Pancreas (tissue), 10 donors: ENCODE data around the gene TMEM214. TPM values are rescaled to one million over a fixed set of nuclear protein-coding genes. Genes with fewer than 3 reads are reported as not detected.

ENCODE experiments used
- ATAC-seq, 4 donors: fragments of 200-7000 bp; cut with Tn5 transposase; one replicate each; pipeline versions ENCODE4 v1.8.0 to v1.9.1; 2020; ENCODE audit warnings: mild to moderate bottlenecking in 4 of 4, moderate library complexity in 4 of 4
- DNase-seq, 6 donors: peaks; one replicate each; pipeline ENCODE4 v3.0.0-alpha.2; 2020
- FAIRE-seq: peaks from 2 replicates; lab custom pipeline; 2012; peaks lifted over from hg19 to GRCh38; lab: Jason Lieb, UNC
- H3K27ac ChIP-seq, 4 donors: fragments of 200-600 bp; sonication (generic); 1 replicate in 3 of 4; 2 replicates in 1 of 4; pipeline versions ENCODE4 v1.5.0 to v1.8.0; 2020
- H3K27me3 ChIP-seq, 4 donors: fragments of 200-600 bp; one replicate each; pipeline ENCODE4 v1.8.0; 2021
- H3K36me3 ChIP-seq, 3 donors: fragments of 200-600 bp; sonication (generic) in 1 of 3; one replicate each; pipeline versions ENCODE4 v1.5.0 to v1.8.0; 2020 to 2021
- H3K4me1 ChIP-seq, 3 donors: fragments of 200-600 bp; one replicate each; pipeline ENCODE4 v1.8.0; 2021
- H3K4me3 ChIP-seq, 4 donors: fragments of 200-600 bp; sonication (generic) in 2 of 4; one replicate each; pipeline versions ENCODE4 v1.5.0 to v1.8.0; 2020 to 2021
- H3K9me3 ChIP-seq, 4 donors: fragments of 200-600 bp; one replicate each; pipeline ENCODE4 v1.8.0; 2021
- WGBS, 2 donors: extraction: QIAGEN DNeasy Blood & Tissue Kit; methylation state at CpG; one replicate each; pipeline ENCODE4 v1.1.7; 2013; 5-methylcytosine and 5-hydroxymethylcytosine counted together
- intact Hi-C, 3 donors: fragments of 100-400 bp; cut with DNase I; formaldehyde crosslinking; loops; one replicate each; pipeline versions ENCODE4 v1.11.1 to v1.14.2; 2022
- polyA plus RNA-seq, 2 donors: library from polyadenylated mRNA; stranded (reverse); fragments of 200-250 nt; gene quantifications; one replicate each; pipeline ENCODE4 v1.2.3, GENCODE V29; 2013
- total RNA-seq, 6 donors: library from RNA; stranded (reverse); fragmentation: NEBNext Ultra II Directional in 4 of 6; extraction: Animal tissue kit (Norgen Biotek cat#: 25700) in 4 of 6; gene quantifications; one replicate each; pipeline versions ENCODE4 v1.2.1 to v1.2.4, GENCODE V29; 2021 to 2023
- TF ChIP-seq, protein P1 (sequence below), 4 donors: fragments of 200-600 bp; sonication (generic) in 3 of 4; IDR thresholded peaks; one replicate each; pipeline versions ENCODE4 v1.5.0 to v1.8.0; 2021; ENCODE audit warnings: antibody characterized with exemption in 4 of 4
- donor health status: healthy with polysubstance abuse.
- donor health status: DM: no; HTN: no; CAD: no; lungs with moderate emphysema.
- donor health status: DM: no; HTN: no; CAD: no.
- donor health status: control.
- donor health status: control.
- donor health status: Bipolar disorder and iron deficiency.
- donor health status: DM: yes; HTN: yes; CAD: no.
- donor health status: DM: no; HTN: no; CAD: no.
- donor health status: DM: no; HTN: no; CAD: no.
- donor health status: DM: yes; HTN: yes; CAD: no.

The TMEM214 gene
- total and polyA plus RNA-seq, 8 donors = 57.3 to 109 (median 64.6) TPM

DNA sequence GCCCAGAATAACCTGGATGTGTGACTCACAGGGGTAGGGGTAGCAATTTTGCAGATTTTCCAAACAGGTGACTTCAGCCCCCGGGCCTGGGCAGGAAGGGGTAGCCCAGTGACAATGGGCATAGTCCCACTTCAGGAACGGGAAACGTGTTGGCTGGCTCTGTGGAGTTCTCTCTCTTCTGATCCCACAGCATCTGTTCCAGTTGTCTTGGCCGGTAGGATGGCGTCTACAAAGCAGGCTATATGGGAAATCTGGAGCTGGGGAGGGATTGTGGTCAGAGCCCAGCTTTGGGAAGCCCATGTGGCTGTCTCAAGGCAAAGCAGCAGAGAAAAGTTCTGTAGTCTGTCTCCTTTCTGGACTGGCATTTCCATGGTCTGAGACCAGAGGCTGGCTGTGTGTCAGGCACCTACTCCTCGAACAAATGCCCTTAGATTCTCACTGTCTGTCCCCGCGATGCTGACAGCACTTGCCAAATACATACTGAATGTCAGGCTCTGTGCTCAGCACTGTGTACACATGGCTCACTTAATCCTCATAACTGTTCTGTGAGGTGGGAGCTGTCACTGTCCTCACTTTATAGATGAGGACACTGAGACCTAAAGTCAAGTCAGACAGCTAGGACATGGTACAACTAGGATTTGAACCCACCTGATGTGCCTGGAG is 17.9 kb upstream of the TMEM214 start:
- WGBS, 2 donors = 86 to 88% methylated on average over 8 of the region's 8 CpGs
- H3K9me3 ChIP-seq = no peaks in the 10 kb centered on the region
- no peaks in the 10 kb centered on the region for H3K27me3 ChIP-seq
- H3K27ac ChIP-seq = no peak overlapping the region
- ATAC-seq (no peak), DNase-seq (no peak), FAIRE-seq (no peak)
- intact Hi-C loops = loop anchor here in 2 of 3 donors (5.0 to 10.0 kb wide), 2 partner anchors 53 to 170 kb away; partner anchors contain the start of gene DPYSL5 (in 1 of the 2)
- H3K4me1 ChIP-seq = no peaks in the 10 kb centered on the region
- H3K4me3 ChIP-seq = no peak overlapping the region
- no peaks in the 10 kb centered on the region for H3K36me3 ChIP-seq
- TF ChIP-seq, protein P1, sequence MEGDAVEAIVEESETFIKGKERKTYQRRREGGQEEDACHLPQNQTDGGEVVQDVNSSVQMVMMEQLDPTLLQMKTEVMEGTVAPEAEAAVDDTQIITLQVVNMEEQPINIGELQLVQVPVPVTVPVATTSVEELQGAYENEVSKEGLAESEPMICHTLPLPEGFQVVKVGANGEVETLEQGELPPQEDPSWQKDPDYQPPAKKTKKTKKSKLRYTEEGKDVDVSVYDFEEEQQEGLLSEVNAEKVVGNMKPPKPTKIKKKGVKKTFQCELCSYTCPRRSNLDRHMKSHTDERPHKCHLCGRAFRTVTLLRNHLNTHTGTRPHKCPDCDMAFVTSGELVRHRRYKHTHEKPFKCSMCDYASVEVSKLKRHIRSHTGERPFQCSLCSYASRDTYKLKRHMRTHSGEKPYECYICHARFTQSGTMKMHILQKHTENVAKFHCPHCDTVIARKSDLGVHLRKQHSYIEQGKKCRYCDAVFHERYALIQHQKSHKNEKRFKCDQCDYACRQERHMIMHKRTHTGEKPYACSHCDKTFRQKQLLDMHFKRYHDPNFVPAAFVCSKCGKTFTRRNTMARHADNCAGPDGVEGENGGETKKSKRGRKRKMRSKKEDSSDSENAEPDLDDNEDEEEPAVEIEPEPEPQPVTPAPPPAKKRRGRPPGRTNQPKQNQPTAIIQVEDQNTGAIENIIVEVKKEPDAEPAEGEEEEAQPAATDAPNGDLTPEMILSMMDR (IDR thresholded peaks at IDR 0.05) = no peak

DNA sequence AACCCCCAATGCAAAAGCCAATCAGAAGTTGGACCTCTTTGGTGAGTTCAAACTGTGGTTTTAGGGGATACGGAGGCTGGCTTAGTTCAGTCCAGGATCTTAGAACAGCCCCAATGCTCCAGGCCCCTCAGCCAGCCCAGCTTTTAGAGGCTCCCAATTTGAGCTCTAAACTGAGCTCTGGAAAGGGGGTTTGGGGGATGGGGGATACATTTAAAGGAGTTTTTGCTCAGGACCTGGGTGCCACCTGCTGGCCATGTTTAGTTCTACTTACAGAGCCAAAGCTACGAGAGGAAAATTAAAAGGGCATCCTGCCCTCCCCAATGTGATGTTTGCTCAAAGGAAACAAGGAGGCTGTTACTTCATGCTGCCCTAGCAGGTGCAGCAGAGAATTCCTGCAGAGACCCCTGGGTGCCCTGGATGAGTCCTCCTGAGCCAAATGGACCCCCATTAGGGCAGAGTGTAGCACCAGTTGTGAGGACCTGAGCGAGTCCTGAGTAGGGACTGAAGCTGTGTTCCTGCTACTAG is 15.9 kb upstream of the TMEM214 start:
- TF ChIP-seq, protein P1 (IDR thresholded peaks at IDR 0.05) = peak; percentile 34 to 55 (median 46)
- ATAC-seq (peak; percentile 55 to 80 (median 75)), DNase-seq (peak in 1 of 6 donors; percentile 53), FAIRE-seq (no peak)
- 65 to 67% methylated on average over 3 of the region's 3 CpGs for WGBS, 2 donors
- H3K27me3 ChIP-seq = no peaks in the 10 kb centered on the region
- no peak overlapping the region for H3K27ac ChIP-seq
- no peaks in the 10 kb centered on the region for H3K4me1 ChIP-seq
- no peaks in the 10 kb centered on the region for H3K36me3 ChIP-seq
- intact Hi-C loops = loop anchor here in 2 of 3 donors (5.0 to 10.0 kb wide), 2 partner anchors 55 to 172 kb away; partner anchors contain the start of gene DPYSL5 (in 1 of the 2)
- no peaks in the 10 kb centered on the region for H3K9me3 ChIP-seq
- H3K4me3 ChIP-seq = no peak overlapping the region

DNA sequence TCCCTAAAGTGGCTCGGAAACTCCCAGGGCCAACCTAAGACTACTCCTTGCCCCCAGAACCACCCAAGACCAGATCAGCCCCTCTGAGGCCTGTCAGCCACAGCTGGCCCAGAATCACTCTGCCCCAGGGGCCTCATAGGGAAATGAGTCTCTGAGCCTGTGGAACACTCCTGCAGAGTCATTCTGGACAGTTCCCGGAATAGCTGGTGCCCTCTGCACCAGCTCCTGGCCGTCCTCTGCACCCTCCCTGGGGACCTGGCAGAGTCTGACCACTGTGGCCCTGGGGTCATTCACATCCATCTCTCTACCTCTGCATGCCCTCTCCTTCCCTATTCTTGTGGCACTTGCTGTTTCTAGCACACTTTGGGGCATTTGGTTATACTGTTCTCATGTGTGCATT is 14.6 kb upstream of the TMEM214 start:
- Histone ChIP-seq H3K27ac (no peak overlapping the region), H3K4me1 (no peaks in the 10 kb centered on the region), H3K27me3 (no peaks in the 10 kb centered on the region), H3K9me3 (no peaks in the 10 kb centered on the region), H3K4me3 (no peak overlapping the region), H3K36me3 (no peaks in the 10 kb centered on the region)
- DNase-seq (no peak), ATAC-seq (no peak), FAIRE-seq (no peak)
- intact Hi-C loops = loop anchor here in 2 of 3 donors (5.0 to 10.0 kb wide), 2 partner anchors 56 to 173 kb away; partner anchors contain the start of gene DPYSL5 (in 1 of the 2)
- TF ChIP-seq, protein P1 (IDR thresholded peaks at IDR 0.05) = no peak
- WGBS, 2 donors = 80 to 87% methylated on average over 3 of the region's 3 CpGs

DNA sequence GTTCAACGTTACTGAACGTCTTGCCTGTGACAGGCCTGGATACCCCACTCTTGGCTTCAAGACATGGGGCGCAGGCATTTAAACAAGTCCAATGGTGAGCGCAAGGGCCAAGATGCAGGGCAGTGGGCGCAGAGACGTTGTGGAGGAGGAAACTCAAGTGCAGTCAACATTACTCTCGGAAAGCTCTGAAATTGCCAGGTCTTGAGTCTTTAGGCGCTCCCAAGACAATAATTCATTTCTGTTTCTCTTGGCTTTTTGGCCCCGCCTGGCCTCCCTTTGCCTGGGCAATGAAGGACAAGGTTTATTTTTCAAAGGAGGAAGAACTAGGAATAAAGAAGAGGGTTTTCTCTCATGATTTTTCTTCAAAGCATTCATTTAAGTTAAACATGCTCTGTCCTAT is 13.3 kb upstream of the TMEM214 start:
- FAIRE-seq (no peak), ATAC-seq (no peak)
- no peak overlapping the region for H3K27ac ChIP-seq

More for the DNA sequence above, 13.3 kb upstream of the TMEM214 start:
- Histone ChIP-seq H3K27me3 (no peaks in the 10 kb centered on the region), H3K9me3 (no peaks in the 10 kb centered on the region), H3K4me3 (no peak overlapping the region), H3K4me1 (no peaks in the 10 kb centered on the region), H3K36me3 (peaks cover 0 to 5% (median 0%) of the 10 kb centered on the region in 3 donors)
- TF ChIP-seq, protein P1 (IDR thresholded peaks at IDR 0.05) = no peak
- DNase-seq = no peak
- intact Hi-C loops = loop anchor here in 2 of 3 donors (5.0 to 10.0 kb wide), 2 partner anchors 57 to 175 kb away; partner anchors contain the start of gene DPYSL5 (in 1 of the 2)
- WGBS, 2 donors = 91 to 93% methylated on average over 9 of the region's 9 CpGs
